ENCODE results near the gene DIP2A.

DIP2A gene, protein sequence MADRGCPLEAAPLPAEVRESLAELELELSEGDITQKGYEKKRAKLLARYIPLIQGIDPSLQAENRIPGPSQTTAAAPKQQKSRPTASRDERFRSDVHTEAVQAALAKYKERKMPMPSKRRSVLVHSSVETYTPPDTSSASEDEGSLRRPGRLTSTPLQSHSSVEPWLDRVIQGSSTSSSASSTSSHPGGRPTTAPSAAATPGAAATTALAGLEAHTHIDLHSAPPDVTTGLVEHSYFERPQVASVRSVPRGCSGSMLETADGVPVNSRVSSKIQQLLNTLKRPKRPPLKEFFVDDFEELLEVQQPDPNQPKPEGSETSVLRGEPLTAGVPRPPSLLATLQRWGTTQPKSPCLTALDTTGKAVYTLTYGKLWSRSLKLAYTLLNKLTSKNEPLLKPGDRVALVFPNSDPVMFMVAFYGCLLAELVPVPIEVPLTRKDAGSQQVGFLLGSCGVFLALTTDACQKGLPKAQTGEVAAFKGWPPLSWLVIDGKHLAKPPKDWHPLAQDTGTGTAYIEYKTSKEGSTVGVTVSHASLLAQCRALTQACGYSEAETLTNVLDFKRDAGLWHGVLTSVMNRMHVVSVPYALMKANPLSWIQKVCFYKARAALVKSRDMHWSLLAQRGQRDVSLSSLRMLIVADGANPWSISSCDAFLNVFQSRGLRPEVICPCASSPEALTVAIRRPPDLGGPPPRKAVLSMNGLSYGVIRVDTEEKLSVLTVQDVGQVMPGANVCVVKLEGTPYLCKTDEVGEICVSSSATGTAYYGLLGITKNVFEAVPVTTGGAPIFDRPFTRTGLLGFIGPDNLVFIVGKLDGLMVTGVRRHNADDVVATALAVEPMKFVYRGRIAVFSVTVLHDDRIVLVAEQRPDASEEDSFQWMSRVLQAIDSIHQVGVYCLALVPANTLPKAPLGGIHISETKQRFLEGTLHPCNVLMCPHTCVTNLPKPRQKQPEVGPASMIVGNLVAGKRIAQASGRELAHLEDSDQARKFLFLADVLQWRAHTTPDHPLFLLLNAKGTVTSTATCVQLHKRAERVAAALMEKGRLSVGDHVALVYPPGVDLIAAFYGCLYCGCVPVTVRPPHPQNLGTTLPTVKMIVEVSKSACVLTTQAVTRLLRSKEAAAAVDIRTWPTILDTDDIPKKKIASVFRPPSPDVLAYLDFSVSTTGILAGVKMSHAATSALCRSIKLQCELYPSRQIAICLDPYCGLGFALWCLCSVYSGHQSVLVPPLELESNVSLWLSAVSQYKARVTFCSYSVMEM (N-terminal part only)

DNA sequence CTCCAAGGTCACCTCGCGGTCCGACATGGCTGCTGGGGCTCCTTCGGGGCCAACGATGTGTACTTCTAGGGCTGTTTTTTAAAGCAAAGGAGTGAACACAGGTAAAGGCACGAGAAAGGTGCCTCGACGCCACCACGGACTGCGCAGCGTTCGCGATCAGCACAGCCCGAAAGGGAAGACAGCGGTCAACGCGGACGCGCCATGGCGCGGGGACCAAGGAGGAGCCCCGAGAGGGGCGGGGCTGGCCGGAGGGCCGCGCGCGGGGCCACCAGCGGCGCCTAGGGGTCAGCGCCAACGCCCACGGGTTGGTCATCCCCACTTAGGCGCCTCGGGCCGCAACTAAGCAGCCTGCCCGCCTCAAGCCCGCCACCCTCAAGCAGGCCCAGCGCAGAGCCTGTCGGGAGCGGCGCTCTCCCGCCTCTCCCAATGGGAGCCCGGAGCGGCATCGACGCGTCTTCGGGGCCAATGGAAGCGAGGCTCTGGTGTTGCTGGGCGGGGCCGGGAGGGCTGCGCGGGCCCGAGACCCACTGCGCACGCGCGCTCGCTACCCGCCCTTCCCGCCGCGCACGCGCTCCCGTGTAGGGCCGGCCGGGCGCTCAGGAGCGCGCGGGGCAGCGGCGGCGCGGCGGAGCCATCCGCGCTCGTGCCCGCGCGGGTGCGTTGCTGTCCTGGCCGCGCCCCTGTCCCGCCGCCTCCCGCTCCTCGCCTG is at the start of gene DIP2A:
Gene DIP2A (plus strand): TSS at position 577 of the 709 bp plus-strand sequence. CDS start 241 bp downstream, outside the sequence.
- peak; percentile 89 to 94 for DNase-seq (ENCODE audit: low read depth in 2 of 2)

DNA sequence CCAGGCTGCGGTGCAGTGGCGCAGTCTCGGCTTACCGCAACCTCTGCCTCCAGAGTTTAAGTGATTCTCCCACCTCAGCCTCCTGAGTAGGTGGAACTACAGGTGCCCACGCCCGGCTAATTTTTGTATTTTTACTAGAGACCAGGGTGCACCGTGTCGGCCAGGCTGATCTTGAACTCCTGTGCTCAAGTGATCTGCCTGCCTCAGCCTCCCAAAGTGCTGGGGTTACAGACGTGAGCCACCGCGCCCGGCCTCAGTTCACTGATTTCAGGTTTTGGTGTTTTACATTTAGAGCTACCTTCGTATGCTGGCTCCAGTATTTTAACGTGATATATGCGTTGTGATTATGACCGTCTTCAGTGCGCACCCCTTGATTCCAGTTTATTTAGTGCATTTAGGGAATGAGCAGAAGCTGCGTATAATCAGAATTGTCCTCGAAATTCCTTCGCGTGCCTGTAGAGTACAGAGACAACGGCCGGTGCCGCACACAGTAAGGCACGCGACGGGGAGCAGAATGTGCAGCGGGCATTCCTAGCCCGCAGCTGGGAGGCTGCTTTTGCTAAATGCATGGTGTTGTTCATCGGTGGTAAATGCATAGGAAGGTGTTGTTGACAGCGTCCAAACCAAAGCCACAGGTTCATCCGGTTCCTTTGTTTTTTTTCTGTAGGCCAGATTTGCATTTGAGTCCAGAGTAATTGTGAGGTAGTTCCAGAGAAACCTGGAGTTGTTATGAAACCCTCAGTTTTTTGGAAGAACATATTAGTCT is 48.9 kb upstream of the DIP2A start:
- DNase-seq (ENCODE audit: low read depth in 2 of 2) = no peak

DNA sequence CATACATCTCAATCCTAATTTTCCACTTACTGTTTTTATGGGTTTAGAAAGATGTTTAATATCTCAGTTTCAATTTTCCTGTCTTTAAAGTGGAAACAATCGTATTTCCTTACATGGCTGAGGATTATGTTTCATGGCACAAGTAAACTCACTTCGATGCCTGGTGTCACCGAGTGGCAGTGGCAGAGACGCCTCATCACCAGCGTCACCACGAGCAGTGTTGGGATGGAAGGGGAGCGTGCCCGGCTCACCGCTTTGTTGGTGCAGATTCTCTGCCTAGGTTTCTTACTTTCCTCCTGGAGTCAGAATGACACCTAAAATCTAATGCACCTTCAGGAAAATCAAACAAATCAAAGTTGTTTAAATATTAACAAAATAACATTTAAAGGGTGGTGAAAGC is 48.2 kb upstream of the DIP2A start:
- no peak for DNase-seq (ENCODE audit: low read depth in 2 of 2)

DNA sequence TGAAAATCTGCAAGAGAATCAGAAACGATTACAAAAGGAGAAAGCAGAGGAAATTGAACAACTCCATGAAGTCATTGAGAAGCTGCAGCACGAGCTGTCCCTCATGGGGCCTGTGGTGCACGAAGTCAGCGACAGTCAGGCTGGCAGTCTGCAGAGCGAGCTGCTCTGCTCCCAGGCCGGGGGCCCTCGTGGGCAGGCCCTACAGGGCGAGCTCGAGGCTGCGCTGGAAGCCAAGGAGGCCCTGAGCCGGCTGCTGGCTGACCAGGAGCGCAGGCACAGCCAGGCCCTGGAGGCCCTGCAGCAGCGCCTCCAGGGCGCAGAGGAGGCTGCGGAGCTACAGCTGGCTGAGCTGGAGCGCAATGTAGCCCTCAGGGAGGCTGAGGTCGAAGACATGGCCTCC is 47.5 kb upstream of the DIP2A start:
- no peak for DNase-seq (ENCODE audit: low read depth in 2 of 2)

DNA sequence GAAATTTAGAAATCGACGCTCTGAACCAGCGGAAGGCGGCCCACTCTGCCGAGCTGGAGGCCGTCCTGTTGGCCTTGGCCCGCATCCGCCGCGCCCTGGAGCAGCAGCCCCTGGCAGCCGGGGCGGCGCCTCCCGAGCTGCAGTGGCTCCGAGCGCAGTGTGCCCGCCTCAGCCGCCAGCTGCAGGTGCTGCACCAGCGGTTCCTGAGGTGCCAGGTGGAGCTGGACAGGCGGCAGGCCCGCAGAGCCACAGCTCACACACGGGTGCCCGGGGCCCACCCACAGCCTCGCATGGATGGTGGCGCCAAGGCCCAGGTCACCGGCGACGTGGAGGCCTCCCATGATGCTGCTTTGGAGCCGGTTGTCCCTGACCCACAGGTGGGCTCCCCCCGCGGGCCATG is 47.0 kb upstream of the DIP2A start:
- DNase-seq (ENCODE audit: low read depth in 2 of 2) = no peak

DNA sequence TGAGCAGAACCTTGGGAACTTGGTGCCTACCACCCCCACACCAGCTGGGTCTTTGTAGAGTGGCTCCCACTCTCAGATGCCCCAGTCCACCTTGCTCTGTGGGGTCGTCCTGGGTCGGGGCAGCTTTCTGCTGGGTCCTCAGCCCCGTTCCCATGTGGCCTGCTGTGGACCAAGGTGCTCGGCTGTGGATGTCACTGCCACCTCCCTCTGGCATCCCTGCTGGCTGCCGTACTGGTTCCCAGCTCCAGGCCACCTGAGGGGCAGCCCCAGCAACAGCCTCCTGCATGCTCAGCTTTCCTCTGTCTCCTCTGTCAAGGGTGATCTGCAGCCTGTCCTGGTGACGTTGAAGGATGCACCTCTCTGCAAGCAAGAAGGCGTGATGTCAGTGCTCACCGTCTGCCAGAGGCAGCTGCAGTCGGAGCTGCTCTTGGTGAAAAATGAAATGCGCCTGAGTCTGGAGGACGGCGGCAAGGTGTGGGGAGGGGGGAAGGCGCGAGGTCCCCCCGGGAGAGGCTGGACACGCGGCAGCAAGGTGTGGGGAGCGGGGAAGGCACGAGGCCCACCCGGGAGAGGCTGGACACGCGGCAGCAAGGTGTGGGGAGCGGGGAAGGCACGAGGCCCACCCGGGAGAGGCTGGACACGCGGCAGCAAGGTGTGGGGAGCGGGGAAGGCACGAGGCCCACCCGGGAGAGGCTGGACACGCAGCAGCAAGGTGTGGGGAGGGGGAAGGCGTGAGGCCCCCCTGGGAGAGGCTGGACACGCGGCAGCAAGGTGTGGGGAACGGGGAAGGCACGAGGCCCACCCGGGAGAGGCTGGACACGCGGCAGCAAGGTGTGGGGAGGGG is 45.9 kb upstream of the DIP2A start:
- no peak for DNase-seq (ENCODE audit: low read depth in 2 of 2)

DNA sequence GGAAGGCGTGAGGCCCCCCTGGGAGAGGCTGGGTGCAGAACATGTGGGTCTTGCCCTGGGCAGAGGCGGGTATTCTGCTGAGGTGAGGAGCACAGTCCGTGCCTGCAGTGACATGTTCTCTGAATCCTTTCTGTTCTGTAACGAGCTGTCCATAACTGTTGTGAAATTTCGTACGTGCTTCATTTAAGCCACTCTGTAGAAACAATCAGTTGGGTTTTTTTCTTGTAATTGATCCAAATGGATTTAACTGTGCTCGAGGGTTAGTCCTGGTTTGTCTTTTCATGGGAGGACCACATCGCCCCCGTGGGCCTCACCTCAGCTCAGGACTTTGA is 45.4 kb upstream of the DIP2A start:
- no peak for DNase-seq (ENCODE audit: low read depth in 2 of 2)

DNA sequence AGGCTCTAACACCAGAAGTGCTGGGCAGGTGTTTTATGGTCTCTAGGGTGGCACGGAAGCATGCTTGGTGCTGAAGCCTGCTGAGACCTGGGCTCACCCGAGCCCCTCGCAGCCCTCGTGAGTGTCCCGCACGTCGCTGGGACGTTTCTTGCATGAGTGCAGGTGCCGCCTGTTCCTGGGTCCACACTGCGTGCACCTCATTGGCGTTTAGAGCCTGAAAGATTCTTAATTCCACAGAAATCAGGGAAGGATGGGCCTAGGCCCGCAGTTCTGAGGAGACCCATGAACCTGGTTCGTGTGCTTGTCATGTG is 43.8 kb upstream of the DIP2A start:
- no peak for DNase-seq (ENCODE audit: low read depth in 2 of 2)

DNA sequence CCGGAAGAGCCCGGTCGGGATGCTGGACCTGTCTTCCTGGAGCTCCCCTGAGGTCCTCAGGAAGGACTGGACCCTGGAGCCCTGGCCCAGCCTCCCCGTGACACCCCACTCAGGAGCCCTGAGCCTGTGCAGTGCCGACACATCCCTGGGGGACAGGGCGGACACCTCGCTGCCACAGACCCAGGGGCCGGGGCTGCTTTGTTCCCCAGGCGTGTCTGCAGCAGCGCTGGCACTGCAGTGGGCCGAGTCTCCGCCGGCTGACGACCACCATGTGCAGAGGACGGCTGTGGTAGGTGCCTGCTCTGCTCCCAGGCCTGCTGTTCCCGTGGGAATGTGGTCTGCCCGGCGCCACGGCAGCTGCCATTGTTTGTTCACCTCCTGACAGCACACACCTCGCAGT is 42.1 kb upstream of the DIP2A start:
- DNase-seq (ENCODE audit: low read depth in 2 of 2) = no peak

DNA sequence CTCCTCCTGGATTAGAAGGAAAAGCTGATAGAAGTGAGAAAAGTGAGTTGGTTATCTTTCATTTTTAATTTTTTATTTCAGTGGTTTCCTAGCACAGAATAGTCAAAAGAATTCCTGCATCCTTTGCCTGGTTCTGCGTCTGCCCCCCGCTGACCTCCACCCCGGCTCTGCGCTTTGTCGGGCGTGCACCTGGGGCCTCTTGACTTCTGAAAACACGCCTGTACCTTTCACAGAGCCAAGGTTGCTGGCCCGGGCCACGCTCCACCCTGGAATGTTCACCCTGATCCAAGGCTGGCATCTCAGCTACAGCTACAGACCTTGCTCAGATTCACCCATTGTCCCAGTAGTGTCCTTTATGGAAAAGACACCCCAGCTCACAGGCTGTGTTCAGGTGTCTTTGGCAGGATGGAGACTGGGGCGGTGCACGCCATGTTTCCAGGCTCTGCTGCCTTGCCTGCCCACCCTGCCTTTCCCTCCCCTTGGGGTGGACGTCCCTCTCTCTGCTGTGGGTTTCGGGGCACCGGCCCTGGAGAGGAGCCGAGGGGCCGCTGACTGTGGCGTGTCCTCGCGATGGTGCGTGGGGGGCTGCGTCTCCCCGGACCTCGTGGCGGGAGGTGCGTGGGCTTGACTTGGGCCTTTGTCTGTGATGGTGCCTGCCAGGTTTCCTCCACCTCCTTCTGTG is 40.3 kb upstream of the DIP2A start:
- DNase-seq (ENCODE audit: low read depth in 2 of 2) = no peak

DNA sequence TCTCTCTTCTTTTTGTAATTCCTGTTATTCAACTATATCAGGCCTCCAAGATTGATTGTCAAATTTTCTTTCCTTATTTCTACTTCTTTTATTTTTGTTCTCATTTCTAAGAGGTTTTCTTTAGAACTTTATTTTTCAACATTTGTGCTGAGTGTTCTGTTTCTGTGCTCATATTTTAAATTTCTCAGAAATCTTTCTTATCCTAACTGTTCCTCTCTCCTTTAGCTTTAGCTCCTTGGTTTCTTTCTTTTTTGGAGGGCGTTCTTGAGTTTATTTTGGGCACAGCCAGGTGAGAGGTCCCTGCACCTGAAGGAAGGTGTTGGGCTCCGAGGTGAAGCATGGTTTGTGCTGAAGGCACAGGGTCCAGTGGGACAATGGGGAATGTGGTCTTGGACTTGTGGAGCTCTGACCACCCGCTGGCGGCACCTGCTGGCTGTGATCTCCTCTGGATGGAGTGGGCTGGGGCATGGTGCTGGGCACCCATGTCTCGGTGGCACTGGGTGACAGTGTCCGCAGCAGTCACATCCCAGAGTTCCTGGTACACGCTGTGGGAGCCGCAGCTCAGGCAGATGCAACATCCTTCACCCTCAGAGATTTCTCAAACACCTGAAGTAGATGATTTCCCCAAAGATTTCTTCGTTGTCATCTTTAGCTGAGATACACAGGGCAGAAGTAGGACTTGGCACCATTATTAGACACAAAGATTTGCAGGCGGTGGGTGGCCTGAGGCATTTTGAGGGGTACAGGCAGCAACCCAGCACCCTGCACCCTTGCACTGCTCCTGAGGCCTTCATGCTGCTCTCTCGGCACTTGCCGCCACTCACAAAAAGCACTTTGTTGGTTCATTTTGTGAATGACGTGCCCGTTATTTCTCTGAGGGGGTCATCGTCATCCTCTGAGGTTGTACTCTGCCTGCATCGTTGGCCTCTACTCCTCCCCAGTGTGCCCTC is 38.2 kb upstream of the DIP2A start:
- no peak for DNase-seq (ENCODE audit: low read depth in 2 of 2)

DNA sequence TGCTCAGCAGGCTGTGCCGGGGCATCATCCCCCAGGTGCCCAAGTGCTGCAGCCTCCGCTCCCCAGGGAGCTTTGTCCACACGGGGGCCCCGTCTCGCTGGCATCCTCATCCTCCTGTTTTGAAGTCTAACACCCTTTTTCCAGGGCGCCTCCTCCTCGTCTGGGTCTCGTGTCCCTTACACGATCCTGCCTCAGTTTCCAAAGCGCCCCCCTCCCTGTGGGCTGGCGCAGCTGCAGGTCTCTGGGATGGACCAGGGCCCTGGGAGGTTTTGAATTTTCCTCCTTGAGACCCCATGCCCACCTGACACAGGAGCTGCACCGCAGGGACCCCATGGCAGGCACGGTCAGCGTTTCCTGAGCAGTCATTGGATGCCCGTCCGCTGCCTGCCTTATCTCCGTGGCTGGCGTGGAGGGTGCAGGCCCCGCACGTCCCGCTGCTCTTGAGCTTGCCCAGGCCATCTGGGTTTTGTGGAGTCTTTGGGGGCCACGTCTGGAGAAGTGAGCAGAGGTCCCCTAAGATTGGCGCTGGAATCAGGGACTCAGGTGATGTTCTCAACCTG is 37.4 kb upstream of the DIP2A start:
- DNase-seq (ENCODE audit: low read depth in 2 of 2) = no peak

DNA sequence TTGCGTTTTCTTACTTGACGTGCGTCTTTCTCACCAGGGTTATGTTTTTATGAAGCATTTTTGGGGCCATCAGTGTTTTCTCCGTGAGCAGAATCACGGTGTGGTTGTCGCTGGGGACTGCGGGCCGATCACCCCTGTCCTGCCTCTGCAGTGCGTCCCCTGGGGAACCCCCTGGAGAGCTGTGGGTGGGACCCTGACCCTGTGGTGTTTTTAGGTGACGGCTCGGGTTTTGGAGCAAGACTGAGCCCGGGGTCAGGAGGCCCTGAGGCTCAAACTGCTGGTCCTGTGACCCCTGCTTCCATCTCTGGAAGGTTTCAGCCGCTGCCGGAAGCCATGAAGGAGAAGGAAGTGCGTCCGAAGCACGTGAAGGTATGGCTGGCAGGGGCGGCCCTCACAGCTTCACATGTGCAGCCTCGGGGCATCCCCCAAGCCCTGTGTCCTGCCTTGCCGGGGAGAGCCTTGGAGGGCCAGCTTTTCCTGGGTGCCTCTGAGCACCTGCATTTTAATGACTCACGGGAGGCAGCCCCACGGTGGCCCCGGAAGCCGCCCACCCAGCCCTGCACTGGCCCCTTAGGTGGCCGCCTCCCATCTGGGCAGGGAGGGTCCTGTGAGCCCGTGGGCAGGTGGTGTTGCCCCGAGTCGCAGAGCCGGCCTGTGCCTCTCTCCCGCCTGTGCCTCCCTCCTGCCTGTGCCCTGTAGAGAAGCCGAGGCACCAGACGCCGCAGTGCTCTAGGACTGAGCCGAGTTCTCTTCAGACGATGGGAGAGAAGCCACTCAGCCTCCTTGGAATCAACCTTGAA is 36.7 kb upstream of the DIP2A start:
- DNase-seq (ENCODE audit: low read depth in 2 of 2) = no peak

DNA sequence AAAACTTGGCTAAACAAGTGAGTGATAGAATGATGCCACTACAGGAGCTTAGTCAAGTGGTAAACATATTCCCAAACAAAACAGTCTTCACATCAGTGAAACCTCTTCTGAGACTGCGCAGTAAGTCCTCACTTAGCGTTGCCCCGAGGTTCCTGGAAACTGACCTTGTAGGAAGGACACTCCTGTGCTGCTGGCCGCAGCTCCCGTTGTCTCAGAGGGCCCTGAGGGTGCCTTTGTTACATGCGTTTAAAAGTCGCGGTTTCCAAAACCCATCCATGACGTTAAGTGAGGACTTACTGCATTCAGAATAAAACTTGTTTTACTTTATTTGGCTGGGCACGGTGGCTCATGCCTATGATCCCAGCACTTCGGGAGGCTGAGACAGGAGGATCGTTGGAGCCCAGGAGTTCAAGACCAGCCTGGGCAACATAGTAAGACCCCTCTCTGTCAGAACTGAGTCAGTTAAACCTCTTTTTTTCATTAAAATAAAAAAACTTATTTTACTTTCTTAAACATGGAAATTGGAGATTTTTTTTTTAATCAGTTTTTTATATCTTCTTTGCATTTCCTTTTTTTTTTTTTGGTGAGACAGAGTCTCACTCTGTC is 36.0 kb upstream of the DIP2A start:
- DNase-seq (ENCODE audit: low read depth in 2 of 2) = no peak

DNA sequence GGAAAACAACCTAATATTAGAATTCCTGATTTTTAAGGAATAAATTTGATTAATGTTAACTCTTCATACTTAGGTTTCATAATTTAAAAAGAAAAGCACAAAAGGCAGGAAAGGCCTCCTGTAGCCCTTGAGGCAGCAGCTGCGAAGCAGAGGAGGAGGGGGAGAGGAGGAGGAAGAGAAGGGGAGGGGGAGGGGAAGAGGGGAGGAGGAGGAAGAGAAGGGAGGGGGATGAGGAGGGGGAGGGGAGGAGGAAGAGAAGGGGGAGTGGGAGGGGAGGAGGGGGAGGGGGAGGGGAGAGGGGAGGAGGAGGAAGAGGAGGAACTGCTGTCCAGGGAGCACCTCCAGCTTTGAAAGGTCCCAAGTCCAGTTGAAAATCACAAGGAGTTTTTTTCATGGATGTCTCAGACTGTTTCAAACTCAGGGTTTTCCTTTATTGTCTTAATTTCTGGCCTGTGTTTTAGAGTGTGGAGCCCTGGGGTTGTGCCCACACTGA is 35.1 kb upstream of the DIP2A start:
- DNase-seq (ENCODE audit: low read depth in 2 of 2) = no peak

DNA sequence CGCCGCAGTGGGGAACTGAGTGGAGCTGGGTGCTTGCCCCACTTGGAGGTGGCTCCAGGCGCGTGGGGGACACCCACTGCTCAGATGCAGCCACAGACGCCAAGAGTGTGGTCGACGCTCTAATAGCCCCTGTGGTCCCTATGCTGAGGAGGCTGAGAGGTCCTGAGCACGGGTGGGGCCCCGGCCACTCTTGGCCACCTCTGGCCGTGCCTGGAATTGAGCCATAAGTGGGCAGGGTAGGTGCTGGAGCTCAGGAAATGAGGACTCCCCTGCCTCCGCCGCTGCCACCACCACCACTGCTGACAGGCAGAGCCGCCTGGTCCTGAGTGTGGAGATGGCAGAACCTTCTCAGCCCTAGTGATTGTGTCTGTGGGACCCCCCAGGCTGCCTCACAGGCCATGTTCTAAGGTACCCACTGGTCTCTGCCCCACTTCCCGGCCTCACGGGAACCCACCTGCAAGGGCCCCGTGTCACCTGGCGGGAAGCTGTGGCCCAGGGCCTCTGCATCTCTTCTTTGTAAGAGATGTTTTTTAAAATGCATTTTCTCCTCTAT is 34.6 kb upstream of the DIP2A start:
- no peak for DNase-seq (ENCODE audit: low read depth in 2 of 2)

All from stimulated activated CD8-positive, alpha-beta memory T cell treated with anti-CD3 and anti-CD28 coated beads, Interleukin-15, amount 100 ng/mL, for 48 hours (primary cell).